ENCODE data around the gene BARHL1.

The BARHL1 gene

DNA sequence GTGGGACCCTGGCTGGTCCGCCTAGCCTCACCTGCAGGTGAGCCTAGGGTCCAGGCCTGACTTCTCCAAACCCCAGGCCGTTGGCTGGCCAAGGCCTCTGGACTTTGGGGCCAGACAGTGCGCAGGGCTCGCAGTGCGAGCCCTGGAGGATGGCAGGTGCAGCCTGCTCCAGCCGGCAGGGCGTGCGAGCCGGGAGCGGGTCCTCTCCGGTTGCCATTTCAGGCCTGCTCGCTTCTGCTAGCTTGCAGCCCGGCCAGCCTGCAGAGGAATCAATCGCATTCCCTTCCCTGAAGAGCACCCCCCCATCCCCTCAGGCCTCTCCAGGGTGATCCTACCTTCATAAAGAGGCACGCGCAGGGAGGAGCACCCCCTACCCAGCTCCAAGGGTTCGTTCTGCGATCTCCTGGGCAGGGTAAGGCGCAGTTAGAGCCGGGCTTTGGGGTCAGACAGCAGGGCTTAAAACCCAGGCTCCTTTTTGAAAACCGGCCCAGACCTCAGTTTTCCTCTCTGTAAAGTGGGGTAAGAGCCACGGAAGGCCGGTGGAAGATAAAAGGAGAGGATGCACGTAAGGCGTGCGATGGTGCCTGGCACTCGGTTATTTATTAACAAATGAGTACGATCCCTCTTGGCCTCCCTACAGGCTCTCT lies 6.2 kb downstream of the BARHL1 start:
- DNase-seq: no peak

DNA sequence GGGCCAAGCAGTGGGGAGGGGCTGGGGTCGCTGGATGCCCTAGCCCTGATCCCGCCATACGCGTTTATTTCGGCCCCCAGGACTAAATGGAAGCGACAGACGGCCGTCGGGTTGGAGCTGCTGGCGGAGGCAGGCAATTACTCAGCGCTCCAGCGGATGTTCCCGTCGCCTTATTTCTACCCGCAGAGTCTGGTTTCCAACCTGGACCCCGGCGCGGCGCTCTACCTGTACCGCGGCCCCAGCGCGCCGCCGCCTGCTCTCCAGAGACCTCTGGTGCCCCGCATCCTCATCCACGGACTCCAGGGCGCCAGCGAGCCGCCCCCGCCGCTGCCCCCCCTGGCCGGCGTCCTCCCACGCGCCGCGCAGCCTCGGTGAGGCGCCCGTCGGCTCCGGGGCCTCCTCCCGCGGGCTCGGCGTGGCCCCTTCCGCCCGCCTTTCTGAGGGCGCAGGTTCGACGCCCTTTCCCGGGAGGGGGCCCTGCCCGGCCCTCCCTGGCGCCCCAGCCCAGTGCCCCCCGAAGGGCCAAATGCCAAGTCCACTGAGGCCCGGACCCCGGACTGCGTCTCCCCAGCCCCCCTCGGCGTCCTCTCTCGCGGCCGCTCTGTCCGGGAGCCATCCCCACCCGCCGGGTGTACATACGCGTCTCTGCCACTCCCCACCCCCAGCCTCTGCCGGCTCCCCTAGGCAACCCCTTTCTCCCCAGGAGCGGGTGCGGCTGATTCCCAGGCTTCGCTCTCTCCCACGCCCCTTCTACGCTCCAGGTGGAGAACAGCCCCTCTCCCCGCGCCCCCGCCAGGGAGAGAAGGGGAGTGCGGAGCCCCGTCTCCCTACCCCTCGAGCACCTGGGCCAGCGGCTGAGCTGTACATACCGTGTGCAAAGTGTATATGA lies 7.0 kb downstream of the BARHL1 start:
- DNase-seq: no peak

DNA sequence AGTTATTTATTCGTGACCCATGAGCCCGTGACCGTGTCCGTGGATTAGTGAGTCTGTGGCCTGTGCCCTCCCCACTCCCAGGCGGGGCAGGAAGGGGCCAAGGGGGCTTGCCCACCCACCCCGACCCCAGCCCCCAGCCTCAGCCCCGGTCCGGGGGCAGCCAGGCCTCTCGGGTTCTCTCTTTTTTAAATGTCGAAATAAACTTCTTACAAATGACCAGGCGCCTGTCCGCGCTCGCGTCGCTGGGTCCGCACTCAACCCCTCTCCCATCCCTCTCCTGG lies 7.6 kb downstream of the BARHL1 start:
- DNase-seq: no peak

DNA sequence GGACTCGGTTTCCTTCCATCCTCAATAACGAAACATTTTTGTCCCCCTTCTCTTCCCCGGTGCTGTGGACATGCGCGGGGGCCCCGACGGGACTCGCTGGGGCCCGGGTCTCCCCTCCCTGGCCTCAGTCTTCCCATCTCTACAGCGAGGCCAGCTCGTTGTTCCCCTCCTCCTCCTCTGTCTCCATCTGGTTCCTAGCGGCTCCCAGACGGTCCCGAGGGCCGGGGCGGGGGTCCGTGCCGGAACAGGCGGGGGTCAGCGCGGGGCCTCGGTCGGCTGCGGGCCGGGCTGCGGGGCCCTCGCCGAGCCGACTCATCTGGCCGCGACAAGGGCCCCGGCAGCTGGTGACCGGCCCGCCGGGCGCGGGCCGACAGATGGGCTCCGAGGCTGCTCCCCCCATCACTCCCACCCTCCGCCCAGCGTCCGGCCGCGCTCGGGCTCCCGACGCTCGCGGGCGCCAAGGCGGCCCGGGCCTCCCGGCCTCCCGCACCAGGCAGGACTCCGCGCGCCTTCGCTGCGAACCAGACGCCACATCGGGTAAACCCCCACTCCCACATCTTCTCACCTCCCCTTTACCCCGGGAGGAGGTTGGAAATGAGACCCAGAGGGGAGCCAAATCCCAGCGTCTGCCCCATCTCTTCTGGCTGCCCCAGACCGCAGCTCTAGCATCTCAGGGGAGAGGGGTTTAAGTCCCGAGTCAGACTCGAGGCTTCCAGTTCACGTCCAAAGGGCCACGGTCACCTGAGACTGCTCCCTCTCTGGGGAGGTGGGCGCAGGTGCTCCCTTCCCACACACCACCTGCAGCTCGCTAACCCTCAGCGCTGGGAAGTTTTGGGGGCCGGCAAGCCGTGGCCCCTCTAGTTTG lies 8.1 kb downstream of the BARHL1 start:
- no peak for DNase-seq

DNA sequence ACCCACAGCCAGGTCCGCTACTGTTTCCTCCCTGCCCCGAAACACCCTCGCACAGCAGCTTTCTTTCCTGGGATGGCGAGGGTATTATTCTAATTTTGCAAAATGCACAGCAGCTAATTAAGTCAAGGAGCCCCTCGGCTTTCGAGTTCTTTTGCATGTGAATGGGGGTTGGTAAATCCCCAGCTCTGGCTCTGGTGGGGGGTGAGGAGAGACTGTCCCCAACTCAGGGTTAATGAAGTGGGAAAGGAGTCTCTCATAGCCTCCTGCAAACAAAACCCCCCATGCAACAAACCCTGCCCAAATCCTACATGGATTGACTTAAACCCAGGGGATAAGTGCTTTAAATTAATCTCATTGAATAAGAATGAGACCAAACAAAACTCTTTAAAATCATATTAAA lies 8.8 kb downstream of the BARHL1 start:
- no peak for DNase-seq

DNA sequence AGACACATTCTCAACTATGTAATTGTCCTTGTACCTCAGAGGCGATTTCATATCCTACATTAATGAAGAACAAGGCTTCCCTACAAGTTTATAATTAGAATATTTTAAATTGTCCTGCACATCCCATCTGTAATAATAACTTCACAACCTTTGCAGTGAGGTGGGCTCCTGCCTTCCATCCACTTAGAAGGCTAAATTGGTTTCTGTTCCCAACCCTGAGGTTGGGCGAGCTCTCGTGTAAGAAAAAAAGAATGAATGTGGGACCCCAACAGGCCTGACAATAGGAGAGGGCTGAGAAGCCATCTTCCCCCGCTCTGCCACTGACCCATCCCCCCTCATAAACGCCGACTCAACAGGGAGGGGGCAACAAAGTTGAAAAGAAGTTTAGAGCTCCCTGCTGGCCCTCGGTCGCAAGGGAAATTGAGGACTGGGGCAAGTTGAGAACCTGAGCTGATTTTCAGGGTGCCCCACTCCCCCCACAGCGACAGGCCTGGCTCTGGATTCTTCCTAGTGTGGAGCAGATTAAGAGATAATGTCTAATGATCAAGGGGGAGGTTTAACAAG lies 9.4 kb downstream of the BARHL1 start:
- DNase-seq: no peak

DNA sequence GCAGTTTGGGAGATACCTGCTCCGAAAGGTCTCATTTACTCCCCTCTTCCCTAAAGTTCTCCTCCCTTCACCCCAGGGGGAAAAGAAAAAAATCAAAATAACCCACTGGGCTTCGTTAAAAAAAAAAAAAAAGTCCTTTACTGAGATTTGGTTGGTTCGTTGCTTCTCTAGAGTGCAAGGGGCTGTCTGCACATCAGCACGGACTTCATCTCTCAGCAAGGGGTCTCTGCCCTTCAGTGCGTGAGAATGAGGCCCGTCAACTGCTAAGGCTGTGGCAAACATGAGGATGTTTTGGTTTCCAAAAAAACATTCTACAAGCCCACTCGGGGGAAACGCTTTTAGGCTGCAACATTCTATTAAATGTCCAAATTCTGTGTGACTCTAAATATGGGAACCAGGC lies 10.0 kb downstream of the BARHL1 start:
- no peak for DNase-seq

DNA sequence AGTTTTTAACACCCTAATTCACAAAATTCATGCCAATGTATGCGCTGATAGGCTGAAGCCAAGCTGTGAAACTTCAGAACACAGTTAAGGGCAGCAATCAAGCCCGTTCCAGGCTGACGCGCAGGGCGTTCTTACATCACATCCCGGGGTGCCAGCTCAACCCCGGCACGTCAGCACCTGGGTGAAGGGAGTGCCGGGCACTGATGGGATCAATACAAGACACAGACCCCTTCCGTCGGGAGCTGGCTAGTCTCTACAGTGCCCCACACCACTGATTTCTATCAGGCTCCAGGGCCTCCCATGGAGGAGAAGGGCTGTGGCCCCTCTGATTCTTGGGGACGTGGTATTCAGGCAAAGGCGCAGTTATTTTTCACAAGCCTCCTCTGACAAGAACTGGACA lies 12.0 kb downstream of the BARHL1 start:
- DNase-seq: no peak

DNA sequence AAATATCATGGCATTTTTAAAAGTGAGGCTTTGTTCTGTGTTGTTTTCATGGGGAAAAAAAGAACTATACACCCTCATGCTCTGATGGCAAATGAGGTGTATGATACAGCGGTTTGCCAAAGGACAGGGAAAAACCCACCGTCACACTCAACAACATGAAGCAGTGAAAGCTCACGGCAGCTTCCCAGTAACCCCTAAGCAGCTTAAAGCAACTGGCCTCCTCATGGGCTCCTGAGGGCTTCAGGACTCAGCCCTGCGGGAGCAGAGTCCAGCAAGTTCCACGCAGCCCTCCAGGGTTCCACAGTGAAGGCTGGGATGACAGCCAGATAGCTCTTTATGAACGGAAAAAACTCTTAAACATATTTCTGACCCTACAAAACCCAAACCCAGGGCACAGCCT lies 12.9 kb downstream of the BARHL1 start:
- DNase-seq: no peak

DNA sequence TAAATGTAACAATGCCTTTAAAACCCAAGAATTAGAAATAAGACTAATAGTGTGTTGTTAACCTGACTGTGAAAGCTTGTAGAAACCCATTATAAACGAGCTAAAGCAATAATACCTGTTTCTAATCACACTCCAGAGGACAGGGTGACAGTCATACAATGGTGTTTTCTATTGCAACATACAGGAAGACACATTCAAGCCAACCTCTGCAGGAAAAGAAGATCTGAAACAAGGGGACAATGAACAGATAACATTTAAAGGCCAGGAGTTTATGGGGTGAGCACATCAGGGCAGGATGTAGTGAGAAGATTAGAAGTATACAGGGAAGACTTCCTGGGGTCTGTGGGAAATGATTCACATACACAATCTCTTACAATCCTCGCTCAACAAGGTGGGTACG lies 13.8 kb downstream of the BARHL1 start:
- DNase-seq: no peak

DNA sequence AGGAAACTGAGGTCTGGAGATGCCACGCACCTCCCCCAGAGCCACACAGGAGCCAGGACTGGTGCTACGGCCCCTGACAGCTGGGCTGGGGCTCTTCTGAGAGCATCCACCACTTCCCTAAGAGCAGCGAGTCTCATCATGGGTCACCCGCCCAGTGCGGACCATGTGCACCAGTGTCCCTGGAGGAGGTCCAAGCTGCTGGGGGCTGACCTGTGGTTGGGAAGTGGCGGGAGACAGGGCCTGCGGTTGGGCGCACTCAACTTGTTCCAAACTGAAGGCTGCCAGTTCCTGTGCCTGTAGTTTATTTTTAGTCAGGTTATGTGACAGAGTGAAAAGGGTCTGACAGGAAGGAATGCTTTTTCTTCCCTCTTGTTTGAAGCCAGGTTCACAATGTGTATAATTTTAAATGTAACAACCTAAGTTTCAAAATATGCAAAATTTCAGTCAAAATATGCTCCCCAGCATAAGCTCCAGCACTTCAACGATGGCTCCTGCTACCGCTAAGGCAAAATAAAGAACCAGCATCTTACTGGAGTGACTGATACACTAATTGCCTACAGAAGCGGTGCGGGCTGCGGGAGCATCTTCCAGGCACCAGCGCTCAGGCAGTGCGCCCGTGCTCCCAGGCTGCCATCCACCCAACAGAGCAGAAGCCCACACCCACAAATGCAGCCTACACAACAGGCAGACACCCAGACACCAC lies 14.8 kb downstream of the BARHL1 start:
- DNase-seq: no peak

DNA sequence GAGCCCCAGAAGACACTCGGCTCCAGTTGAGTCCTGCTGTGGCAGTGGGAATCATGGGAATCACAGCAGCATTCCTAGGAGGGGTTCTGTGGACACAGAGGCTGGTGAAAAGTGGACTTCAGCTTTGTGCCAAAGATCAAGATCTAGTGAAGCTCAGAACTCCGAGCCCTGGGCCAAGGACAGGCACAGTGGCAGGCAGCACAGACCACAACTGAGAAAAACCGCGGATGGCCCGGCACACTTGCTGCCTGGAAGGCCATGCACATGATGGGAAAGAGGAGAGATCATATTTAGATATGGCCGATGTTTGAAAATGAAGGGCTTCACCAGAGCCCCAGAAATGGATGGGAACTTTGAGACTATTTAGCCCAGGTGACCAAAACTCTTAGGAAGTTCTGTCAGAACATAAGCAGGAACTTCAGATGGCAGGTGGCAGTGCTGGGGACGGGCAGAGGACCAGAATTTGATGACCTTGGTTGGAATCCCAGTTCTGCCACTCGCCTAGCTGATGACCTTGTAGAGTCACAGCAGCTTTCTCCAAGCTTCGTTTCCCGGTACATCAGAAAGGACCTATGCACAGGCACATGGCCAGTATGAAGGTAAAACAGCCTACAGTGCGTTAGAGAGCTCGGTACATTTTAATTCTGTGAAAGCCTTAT lies 18.0 kb downstream of the BARHL1 start:
- no peak for DNase-seq

DNA sequence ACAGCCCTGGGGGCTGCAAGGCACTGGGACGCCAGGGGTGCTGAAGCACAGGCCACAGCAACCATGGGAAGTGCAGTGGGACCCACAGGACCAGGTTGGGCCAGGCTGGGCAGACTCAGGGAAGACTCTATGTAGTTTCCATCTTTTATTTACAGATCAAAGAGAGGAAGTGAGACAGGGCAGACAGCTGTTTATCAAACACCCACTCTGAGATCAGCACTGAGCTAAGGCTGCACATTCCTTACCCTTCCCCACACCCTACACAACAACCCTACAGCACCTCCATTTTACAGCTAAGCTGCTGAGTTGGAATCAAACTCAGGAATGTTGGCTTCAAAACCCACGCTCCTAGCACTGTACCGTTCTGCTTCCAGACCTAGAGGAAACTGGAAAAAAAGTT lies 19.8 kb downstream of the BARHL1 start:
- no peak for DNase-seq

DNA sequence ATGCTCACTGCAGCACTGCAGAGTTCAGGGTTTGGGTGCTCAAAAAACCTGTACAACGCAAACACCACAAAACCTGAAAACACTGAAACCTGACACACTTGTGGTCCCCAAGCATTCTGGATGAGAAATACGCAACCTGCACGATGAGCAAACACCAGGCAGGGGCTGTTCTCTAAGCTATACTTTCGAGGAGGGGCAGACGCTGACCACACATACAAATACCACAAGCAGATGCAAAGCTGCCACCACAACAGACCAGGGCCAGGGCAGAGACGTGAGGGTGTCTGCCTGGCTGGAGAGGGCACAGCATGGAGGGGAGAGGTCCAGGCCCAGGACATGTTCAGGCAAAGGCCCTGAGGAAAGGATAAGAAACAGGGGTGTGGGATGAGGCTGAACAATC lies 23.0 kb downstream of the BARHL1 start:
- DNase-seq: no peak

DNA sequence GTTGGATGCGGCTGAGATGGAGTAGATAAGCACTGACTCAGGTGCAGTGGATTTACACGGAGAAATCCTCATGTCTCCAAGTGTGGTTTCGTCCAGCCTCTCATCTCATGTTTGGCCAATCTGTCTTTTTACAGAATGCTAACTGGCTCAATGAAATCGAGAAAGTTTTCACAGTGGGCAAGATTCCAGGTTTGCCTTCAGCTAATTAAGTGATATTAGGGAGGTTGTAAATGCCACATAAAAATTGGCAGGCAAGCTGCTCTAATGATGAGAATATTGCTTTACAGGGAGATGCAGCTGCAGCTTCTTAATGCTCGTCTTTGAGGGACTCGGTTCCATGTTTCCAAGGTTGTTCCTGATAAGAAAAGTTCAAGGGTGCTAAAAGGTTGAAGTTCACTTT lies 23.7 kb downstream of the BARHL1 start:
- no peak for DNase-seq

DNA sequence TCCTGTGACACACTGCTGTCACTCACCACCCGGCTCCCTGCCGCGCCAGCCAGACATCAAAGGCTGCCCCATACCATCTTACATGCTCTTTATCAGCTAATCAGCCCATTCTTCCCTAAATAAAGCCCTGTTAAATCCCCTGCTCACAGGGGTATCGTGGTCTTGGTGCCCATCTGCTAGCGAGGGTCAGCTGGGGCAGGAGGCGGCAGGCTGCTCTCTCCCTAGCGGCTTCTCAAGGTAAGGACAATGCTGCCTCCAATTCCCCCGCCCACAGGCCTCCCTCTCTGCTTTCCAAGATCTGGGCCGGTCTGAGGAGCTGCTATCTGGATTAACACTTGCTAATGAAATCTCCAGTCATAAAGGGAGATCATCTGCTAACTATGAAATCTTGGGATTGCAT lies 26.8 kb downstream of the BARHL1 start:
- no peak for DNase-seq

DNA sequence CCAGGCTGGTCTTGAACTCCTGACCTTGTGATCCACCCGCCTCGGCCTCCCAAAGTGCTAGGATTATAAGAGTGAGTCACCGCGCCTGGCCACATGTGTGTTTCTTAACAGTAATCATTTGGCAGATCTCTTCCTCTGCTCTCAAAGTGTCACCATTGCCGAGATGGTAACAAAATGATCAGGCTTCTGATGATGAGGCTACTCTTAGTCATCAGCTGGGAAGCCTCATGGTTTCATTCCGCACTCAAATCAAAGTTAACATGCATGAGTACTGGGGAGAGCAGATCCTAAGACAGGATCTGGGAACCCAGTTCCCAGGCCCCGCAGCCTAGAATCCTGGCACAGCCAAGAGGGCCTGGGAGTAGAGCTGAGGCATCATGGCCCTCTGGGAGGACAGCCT lies 27.4 kb downstream of the BARHL1 start:
- DNase-seq: no peak

DNA sequence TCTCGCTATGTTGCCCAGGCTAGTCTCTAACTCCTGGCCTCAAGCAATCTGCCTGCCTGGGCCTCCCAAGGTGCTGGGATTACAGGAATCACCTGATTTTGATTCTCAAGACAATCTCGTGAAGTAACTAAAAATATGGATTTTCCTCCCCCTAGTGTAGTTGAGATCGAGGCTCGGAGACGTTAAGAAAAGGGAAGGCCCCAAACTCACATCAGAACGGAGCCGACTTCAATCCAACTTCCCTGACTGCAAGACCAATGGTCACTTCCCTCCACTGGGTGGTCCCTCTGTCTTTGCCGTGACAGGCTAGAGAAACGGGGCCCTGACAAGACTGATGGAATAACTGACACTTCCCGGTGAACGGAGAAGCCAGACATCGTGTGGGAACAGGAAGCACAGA lies 28.3 kb downstream of the BARHL1 start:
- DNase-seq: no peak

DNA sequence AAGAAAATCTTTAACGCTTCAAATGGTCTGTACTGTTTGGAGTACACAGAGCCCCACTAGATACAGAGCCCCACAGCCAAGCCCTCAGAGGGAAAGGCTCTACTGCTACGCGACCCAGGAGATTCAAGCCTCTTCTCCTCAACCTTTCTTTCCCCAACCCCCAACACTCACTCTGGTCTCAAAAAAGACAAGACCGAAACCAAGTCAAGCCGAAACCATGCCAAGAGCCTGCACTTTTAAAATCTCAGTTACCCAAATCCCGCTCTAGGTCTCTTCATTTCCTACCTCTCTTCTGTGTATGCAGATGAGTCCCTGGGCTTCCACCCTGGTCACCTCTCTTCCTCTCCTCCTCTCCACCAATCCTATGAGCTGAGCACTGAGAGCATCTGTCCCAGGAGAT lies 31.9 kb downstream of the BARHL1 start:
- DNase-seq: no peak

DNA sequence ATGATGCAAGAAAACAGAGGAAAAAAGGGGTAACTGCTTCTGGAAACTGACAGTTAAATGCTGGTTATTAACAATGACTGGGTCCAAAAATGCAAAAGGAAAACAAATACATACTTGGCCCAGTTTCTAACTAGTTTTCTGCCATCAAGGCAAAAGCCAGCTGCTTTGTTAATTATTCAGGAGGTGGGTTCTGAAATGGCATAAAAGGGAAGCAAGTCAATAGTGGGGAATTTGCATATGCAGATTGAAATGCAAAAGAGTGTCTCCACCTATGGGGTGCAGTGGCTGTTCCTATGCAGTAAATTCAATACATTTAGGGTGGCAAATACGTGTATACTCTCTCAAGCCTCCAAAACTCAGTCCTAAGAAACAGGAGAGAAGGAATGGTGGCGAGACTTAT lies 33.4 kb downstream of the BARHL1 start:
- DNase-seq: no peak

DNA sequence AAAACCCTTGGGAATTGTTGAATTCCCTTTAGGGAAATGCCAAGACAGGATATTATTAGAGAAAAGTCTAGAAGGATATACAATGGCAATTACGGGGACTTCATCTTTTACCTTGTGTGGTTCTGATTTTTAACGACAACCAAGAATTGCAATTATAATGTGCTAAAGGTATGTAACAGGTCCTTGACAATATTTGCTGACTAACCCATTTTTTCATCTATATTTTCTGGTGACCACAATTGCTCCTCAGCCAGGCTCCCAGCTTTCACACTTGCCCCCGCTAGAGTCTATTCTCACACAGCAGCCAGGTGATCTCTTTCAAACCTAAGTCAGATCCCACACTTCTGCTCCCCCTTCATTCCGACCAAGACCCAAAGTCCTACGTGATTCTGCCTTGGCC lies 34.3 kb downstream of the BARHL1 start:
- no peak for DNase-seq

DNA sequence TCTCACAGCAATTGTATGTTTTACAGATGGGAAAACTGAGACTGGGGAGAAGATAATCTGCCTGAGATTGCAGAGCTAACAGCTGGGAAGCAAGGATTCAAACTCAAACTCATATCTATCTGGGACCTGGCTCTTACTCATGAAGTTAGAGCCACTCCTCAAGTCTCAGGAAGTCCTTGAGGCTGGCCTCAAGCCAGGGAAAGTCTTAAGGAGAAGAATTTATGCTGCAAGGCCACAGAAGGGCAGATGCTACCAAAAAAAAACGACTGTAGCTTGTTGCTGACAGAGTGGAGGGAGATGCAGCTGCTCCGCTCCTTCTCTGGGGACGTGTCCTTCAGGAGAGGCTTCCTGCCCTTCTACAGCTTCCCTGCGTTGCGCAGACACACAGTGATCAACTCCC lies 39.8 kb downstream of the BARHL1 start:
- no peak for DNase-seq

DNA sequence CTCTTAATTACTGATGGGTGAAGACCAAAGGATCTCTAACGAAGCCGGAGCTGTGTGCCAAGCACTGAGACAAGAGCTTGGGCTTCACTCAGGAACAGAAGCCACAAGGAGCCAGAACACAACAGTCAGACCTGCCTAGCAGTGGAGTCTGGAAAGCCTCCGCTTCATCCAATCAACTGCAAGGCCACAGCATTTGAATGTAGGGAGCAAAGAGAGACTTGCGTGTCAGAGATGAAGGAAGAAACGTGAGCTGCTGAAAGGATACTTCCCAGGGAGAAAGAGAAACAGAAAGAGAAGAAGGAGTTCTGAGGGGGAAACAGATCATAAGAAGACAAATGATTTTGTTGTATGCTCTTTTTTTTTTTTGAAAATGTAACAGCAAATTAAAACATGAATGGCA lies 43.9 kb downstream of the BARHL1 start:
- DNase-seq: no peak
